ENCODE data around the gene NELL1.

Gene NELL1

DNA sequence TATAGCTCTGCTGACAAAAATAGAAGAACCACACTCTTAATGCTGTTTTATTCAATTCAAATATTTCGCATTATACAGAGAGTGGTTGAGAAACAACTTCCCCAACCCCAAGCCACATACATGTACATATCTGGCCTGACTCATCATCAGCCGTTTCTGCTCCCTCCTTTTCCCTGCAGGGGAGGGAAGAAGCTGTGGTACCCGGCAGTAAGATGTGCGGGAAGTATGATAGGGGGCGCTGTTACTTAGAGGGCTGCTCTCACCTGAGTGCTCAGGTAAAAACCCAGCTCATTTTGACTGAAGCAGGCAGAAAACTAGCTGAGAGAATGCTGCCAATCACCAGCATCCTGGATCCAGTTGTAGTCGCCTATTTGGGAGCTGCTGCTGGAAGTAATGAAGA lies 85.5 kb downstream of the NELL1 start:
- no peak overlapping the region for H3K27ac ChIP-seq
- no peak for DNase-seq
- in situ Hi-C loops (cut with HindIII; ENCODE audit: low pct_ligation_motif_present, low sequenced_read_pairs) = no loop called here
- TF ChIP-seq, protein P1, sequence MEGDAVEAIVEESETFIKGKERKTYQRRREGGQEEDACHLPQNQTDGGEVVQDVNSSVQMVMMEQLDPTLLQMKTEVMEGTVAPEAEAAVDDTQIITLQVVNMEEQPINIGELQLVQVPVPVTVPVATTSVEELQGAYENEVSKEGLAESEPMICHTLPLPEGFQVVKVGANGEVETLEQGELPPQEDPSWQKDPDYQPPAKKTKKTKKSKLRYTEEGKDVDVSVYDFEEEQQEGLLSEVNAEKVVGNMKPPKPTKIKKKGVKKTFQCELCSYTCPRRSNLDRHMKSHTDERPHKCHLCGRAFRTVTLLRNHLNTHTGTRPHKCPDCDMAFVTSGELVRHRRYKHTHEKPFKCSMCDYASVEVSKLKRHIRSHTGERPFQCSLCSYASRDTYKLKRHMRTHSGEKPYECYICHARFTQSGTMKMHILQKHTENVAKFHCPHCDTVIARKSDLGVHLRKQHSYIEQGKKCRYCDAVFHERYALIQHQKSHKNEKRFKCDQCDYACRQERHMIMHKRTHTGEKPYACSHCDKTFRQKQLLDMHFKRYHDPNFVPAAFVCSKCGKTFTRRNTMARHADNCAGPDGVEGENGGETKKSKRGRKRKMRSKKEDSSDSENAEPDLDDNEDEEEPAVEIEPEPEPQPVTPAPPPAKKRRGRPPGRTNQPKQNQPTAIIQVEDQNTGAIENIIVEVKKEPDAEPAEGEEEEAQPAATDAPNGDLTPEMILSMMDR (IDR thresholded peaks at IDR 0.05; ENCODE audit: low read depth, low read length, missing control alignments) = no peak
- H3K27me3 ChIP-seq (replicated peaks) = no peaks in the 10 kb centered on the region
- H3K4me3 ChIP-seq (ENCODE audit: low read depth, low read length) = no peak overlapping the region
- H3K36me3 ChIP-seq (replicated peaks) = no peaks in the 10 kb centered on the region

DNA sequence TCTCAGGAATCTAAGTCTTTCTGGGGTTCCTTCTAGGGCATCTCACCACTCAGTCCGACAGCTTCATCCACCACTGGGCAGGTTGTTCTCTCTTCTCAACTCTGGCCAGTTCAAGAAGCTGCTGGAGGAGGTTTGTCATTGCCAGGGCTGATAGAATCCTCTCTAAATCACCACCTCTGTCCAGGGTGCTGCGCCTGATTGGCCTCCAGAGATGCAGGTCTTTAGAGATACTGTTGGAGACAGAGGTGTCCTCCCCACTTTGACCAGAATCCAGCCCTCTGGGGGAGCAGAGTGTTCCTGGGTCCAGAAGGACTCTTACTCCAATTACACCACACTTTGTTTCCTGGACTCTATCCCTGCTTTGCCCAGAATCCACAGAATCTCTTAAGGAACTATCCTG lies 90.2 kb downstream of the NELL1 start:
- no peaks in the 10 kb centered on the region for H3K36me3 ChIP-seq (replicated peaks)
- TF ChIP-seq, protein P1 (IDR thresholded peaks at IDR 0.05; ENCODE audit: low read depth, low read length, missing control alignments) = no peak
- H3K27me3 ChIP-seq (replicated peaks) = no peaks in the 10 kb centered on the region
- H3K4me3 ChIP-seq (ENCODE audit: low read depth, low read length) = no peak overlapping the region
- DNase-seq = no peak
- in situ Hi-C loops (cut with HindIII; ENCODE audit: low pct_ligation_motif_present, low sequenced_read_pairs) = no loop called here
- no peak overlapping the region for H3K27ac ChIP-seq

DNA sequence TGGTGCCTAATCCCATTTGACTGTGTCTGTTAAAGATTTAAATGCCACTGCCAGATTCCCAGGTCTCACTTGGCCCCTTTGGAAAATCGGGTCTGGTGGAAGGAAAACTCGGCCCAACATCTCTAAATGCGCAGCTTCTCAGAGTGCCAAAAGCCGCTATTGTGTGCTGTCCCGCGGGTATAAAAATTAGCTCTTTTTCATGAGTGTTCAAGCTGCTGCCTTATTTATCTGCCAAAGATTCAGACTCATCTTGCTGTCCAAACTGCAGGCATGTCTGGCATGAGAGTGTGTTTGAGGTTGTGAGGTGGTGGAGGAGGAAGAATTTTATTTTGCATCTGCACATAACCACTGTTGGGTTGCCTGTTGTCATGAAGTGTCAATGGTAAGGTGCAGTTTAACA lies 91.4 kb downstream of the NELL1 start:
- in situ Hi-C loops (cut with HindIII; ENCODE audit: low pct_ligation_motif_present, low sequenced_read_pairs) = no loop called here
- no peak for DNase-seq
- Histone ChIP-seq H3K4me3 (ENCODE audit: low read depth, low read length) (no peak overlapping the region), H3K27me3 (replicated peaks) (no peaks in the 10 kb centered on the region), H3K36me3 (replicated peaks) (no peaks in the 10 kb centered on the region), H3K27ac (no peak overlapping the region)
- TF ChIP-seq, protein P1 (IDR thresholded peaks at IDR 0.05; ENCODE audit: low read depth, low read length, missing control alignments) = no peak

DNA sequence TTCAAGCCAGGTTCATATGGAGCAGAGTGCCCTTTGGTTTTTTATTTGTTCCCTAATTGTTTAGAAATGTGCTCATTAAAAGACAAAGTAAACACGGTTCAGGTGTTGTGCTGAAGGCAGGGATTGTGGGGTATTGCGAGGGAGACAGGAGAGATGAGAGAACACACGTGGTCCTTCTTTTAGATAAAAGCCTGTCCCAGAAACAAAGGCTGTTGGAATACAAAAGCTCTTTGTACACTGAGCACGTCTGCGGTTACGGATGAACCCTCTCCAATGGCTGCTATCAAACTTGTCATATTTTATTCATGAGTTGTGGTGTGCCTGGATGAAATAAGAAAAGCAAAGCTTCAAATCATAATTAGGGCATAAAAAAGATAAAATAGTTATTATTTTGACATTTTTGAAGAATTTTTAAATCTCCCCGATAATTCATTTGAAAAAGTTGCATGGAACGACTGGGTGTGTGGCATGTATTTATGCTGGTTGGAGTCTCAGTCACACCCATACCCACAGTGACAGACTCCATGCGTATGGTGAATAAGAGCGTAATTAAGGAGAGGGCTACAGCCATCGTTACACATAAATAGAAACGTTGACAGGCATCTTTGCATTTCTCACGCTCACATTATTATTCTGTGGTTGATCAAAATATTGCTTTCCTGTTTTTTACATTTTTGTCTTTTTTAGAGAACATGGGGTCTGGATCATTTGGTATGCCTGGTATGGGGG lies 92.9 kb downstream of the NELL1 start:
- Histone ChIP-seq H3K4me3 (ENCODE audit: low read depth, low read length) (no peak overlapping the region), H3K27ac (no peak overlapping the region), H3K36me3 (replicated peaks) (no peaks in the 10 kb centered on the region), H3K27me3 (replicated peaks) (no peaks in the 10 kb centered on the region)
- TF ChIP-seq, protein P1 (IDR thresholded peaks at IDR 0.05; ENCODE audit: low read depth, low read length, missing control alignments) = no peak
- in situ Hi-C loops (cut with HindIII; ENCODE audit: low pct_ligation_motif_present, low sequenced_read_pairs) = no loop called here
- DNase-seq = no peak

DNA sequence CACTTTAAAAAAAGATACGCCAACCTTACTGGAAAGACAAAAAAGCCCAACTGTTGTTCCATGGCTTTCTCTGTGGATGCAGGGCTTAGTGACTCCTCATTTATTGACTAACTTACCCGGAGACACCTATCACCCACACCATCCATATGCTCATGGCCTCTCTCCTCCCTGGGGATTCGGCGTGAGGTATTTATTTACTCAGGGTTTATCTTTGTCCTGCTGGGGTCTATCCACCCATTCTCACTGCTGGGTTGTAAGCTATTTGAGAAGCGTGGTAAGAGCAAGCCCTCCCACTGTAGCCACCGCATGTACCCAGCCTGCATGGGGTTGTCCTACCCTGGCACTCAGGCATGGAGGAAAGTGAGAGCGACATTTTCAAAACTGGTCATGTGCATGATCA lies 93.6 kb downstream of the NELL1 start:
- H3K36me3 ChIP-seq (replicated peaks) = no peaks in the 10 kb centered on the region
- no peaks in the 10 kb centered on the region for H3K27me3 ChIP-seq (replicated peaks)
- no peak overlapping the region for H3K27ac ChIP-seq
- in situ Hi-C loops (cut with HindIII; ENCODE audit: low pct_ligation_motif_present, low sequenced_read_pairs) = no loop called here
- H3K4me3 ChIP-seq (ENCODE audit: low read depth, low read length) = no peak overlapping the region
- TF ChIP-seq, protein P1 (IDR thresholded peaks at IDR 0.05; ENCODE audit: low read depth, low read length, missing control alignments) = no peak
- DNase-seq = no peak

DNA sequence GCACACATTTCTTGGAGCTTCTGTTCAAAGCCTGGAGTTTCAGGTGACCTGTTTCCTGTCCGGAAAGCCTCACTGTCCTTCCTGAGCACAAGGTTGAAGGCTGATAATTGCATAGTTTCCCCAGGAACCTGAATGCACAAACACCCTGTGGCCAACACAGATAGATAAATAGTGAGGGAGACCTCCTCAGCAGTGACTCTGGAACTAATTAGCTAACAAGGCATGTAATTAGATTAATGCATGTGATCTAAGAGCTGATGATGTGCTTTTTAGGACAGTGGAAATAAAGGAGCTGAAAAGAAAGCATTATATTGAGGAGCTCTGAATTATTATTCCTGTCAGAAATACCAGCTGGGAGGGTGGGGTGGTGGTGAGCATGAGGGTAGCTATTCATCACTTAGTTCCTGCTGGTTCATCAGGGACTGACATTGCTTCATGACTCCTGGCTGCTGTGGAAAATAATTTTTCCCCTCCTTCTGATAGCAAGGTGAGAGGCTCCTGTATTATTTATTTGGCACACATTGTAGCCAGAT lies 101.1 kb downstream of the NELL1 start:
- no peak for DNase-seq
- Histone ChIP-seq H3K27ac (no peak overlapping the region), H3K4me3 (ENCODE audit: low read depth, low read length) (no peak overlapping the region), H3K36me3 (replicated peaks) (no peaks in the 10 kb centered on the region), H3K27me3 (replicated peaks) (no peaks in the 10 kb centered on the region)
- in situ Hi-C loops (cut with HindIII; ENCODE audit: low pct_ligation_motif_present, low sequenced_read_pairs) = no loop called here
- TF ChIP-seq, protein P1 (IDR thresholded peaks at IDR 0.05; ENCODE audit: low read depth, low read length, missing control alignments) = no peak

All from brain microvascular endothelial cell (primary cell).